ENCODE measurements around the gene WAPL.

- TF ChIP-seq EP300 (IDR thresholded peaks at IDR 0.05; ENCODE audit: low read length) = no peak
- TF ChIP-seq POLR2A (conservative IDR thresholded peaks at IDR 0.05) = no peak
- no peak for TF ChIP-seq CTCF (IDR thresholded peaks at IDR 0.05 in 2 of 3, conservative IDR thresholded peaks at IDR 0.05 in 1 of 3; ENCODE audit: insufficient read depth in 2 of 3, low read depth in 1 of 3, low read length in 3 of 3)
- no peak for TF ChIP-seq TAF1 (IDR thresholded peaks at IDR 0.05; ENCODE audit: control insufficient read depth, extremely low read depth, insufficient read depth, low read length, severe bottlenecking)
- TF ChIP-seq GABPA (tag; conservative IDR thresholded peaks at IDR 0.05; ENCODE audit: low read depth) = no peak
- TF ChIP-seq MYC (IDR thresholded peaks at IDR 0.05; ENCODE audit: low read depth, low read length) = no peak
- no peak for TF ChIP-seq MYC (CRISPR knock-in tag; IDR thresholded peaks at IDR 0.05; ENCODE audit: borderline replicate concordance, low read depth)
- no peak for TF ChIP-seq ZNF436 (CRISPR knock-in tag; IDR thresholded peaks at IDR 0.05)
- no peak for TF ChIP-seq MLLT1 (IDR thresholded peaks at IDR 0.05)
- TF ChIP-seq SFPQ (IDR thresholded peaks at IDR 0.05; ENCODE audit: low read depth, low read length) = no peak
- no peak for TF ChIP-seq HCFC1 (IDR thresholded peaks at IDR 0.05; ENCODE audit: low read depth, low read length)
- TF ChIP-seq MAZ (CRISPR knock-in tag; conservative IDR thresholded peaks at IDR 0.05 in 1 of 2, IDR thresholded peaks at IDR 0.05 in 1 of 2) = no peak
- TF ChIP-seq POLR2AphosphoS5 (IDR thresholded peaks at IDR 0.05; ENCODE audit: control insufficient read depth, insufficient read depth, low read depth, low read length) = no peak
- no peak for TF ChIP-seq MTF1 (CRISPR knock-in tag; IDR thresholded peaks at IDR 0.05; ENCODE audit: borderline replicate concordance)
Measured at GRCh38 chr10:86569335-86569734, 47.7 kb upstream of the WAPL start.

All from K562 (cell line).